Stimulated activated effector memory CD8-positive, alpha-beta T cell treated with anti-CD3 and anti-CD28 coated beads, Interleukin-12 subunit alpha, Interleukin-12 subunit beta, amount 100 ng/mL, for 72 hours (primary cell): ENCODE results near the gene ROS1.

Experiments
- ATAC-seq: fragments of 150-1000 bp; cut with Tn5 transposase; 2 replicates; pipeline ENCODE4 v1.10.0; 2021
- DNase-seq, 2 donors: peaks; one replicate each; pipeline ENCODE4 v3.0.0; 2021 to 2022; ENCODE audit warnings: low spot score in 2 of 2
- H3K27ac Mint-ChIP-seq: one replicate; pipeline ENCODE4 v1.8.0; 2022; ENCODE audit warnings: mild to moderate bottlenecking, mixed read lengths
- H3K36me3 Mint-ChIP-seq: one replicate; pipeline ENCODE4 v1.8.0; 2022; ENCODE audit warnings: mild to moderate bottlenecking, mixed read lengths
- H3K4me1 Mint-ChIP-seq: one replicate; pipeline ENCODE4 v1.8.0; 2022; ENCODE audit warnings: mixed read lengths
- H3K4me3 Mint-ChIP-seq: one replicate; pipeline ENCODE4 v1.8.0; 2022; ENCODE audit warnings: mild to moderate bottlenecking, mixed read lengths
- H3K9me3 Mint-ChIP-seq: one replicate; pipeline ENCODE4 v1.8.0; 2022; ENCODE audit warnings: mixed read lengths

Gene ROS1

GRCh38 chr6:117327149-117328004 lies 98.4 kb downstream of the ROS1 start:
- no peak for ATAC-seq
- H3K4me3 Mint-ChIP-seq, result no peak overlapping the region
- H3K36me3 Mint-ChIP-seq, result no peaks in the 10 kb centered on the region
- no peak overlapping the region for H3K27ac Mint-ChIP-seq
- no peak for DNase-seq
- no peaks in the 10 kb centered on the region for H3K4me1 Mint-ChIP-seq
- H3K9me3 Mint-ChIP-seq, result peaks cover under 1% of the 10 kb centered on the region

DNA sequence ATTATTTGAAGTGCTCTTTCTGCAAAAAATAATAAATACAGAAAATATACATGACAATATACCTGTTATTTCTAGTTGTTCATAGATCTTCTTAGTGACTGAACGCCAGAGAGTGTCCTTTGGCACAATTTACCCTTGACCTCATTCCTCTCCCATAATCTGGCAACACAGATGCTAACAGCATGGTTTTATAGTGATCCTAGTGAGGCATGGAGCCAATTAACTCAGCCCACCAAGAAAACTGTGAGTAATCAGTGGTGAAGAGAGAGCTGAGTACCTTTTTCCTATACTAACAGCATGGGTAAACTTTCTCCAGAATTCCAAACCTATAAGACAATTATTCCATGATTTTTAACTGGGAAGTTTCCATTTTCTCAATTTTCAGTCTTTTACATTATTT lies 99.3 kb downstream of the ROS1 start:
- no peaks in the 10 kb centered on the region for H3K9me3 Mint-ChIP-seq
- H3K4me3 Mint-ChIP-seq, result no peak overlapping the region
- no peak overlapping the region for H3K27ac Mint-ChIP-seq
- no peak for ATAC-seq
- no peaks in the 10 kb centered on the region for H3K36me3 Mint-ChIP-seq
- DNase-seq, result no peak
- no peaks in the 10 kb centered on the region for H3K4me1 Mint-ChIP-seq

DNA sequence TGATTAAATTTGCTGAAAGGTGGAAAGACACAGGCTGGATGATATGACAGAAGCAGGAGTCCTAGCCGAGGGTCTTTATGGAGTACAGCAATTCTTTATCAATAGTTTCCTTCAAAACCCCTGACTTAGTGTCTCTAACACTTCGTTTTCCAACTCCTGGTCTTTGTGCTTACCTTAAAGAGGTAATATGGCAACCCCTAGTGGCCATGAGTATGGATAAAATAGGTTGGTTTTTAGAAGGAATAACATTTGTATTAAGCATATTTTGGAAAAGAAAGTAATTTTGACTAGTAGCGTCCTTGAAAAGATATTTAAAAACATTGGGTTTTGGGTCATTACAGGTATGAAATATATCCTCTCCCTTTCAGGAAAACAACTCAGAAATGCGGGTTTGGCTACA lies 108.5 kb downstream of the ROS1 start:
- DNase-seq, result no peak
- ATAC-seq, result no peak
- Mint-ChIP-seq H3K4me1 (no peaks in the 10 kb centered on the region), H3K27ac (no peak overlapping the region), H3K4me3 (no peak overlapping the region), H3K9me3 (no peaks in the 10 kb centered on the region), H3K36me3 (no peaks in the 10 kb centered on the region)

- Mint-ChIP-seq H3K4me1 (no peaks in the 10 kb centered on the region), H3K9me3 (no peaks in the 10 kb centered on the region), H3K4me3 (no peak overlapping the region), H3K27ac (no peak overlapping the region), H3K36me3 (no peaks in the 10 kb centered on the region)
- ATAC-seq (no peak), DNase-seq (no peak)
These were observed 114.0 kb downstream of the ROS1 start for GRCh38 chr6:117311726-117312125.

DNA sequence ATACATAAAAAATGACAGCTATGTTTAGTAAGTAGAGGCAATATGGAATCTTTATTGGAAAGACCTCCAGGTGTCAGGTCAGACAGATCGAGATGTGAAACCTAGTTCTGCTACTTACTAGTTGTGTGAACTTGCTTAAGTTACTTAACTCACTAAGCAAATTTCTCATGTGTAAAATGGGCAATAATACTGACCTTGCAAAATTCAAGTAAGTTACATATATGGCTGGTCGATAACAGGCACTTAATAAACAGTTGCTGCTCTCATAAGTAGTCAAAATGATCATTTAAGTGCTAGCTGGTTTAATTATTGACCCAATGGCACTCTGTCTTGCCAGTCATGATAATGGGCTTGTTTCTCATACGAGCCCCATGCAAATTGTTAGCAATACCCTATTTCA lies 114.4 kb downstream of the ROS1 start:
- ATAC-seq, result no peak
- Mint-ChIP-seq H3K9me3 (no peaks in the 10 kb centered on the region), H3K36me3 (no peaks in the 10 kb centered on the region), H3K27ac (no peak overlapping the region), H3K4me1 (no peaks in the 10 kb centered on the region), H3K4me3 (no peak overlapping the region)
- DNase-seq, result no peak

- Mint-ChIP-seq H3K27ac (no peak overlapping the region), H3K4me1 (no peaks in the 10 kb centered on the region)
- no peak for DNase-seq
These were observed 116.1 kb downstream of the ROS1 start for GRCh38 chr6:117309611-117310010.

DNA sequence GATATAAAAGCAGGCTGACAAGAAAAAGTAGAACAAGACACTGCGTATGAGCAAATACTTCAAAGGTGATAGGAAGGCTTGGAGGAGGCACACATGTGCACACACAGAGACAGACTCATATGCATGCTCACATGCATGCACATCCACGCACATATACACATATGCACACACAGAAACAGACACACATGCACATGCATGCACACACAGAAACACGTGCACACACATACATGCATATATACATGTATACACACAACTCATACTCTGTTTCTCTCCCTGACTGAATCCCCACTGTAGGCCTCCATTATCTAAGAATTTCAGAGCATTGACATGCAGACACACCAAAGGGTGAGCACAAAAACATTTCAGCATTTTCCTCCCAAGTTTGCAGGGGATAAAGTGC lies 116.7 kb downstream of the ROS1 start:
- Mint-ChIP-seq H3K27ac (no peak overlapping the region), H3K36me3 (no peaks in the 10 kb centered on the region), H3K9me3 (no peaks in the 10 kb centered on the region), H3K4me1 (no peaks in the 10 kb centered on the region), H3K4me3 (no peak overlapping the region)
- DNase-seq (no peak), ATAC-seq (no peak)

More at GRCh38 chr6:117309611-117310010, 116.1 kb downstream of the ROS1 start:
- Mint-ChIP-seq H3K36me3 (no peaks in the 10 kb centered on the region), H3K9me3 (no peaks in the 10 kb centered on the region), H3K4me3 (no peak overlapping the region)
- no peak for ATAC-seq

GRCh38 chr6:117307655-117308054 lies 118.1 kb downstream of the ROS1 start:
- H3K4me1 Mint-ChIP-seq, result no peaks in the 10 kb centered on the region
- DNase-seq (no peak), ATAC-seq (no peak)
- H3K9me3 Mint-ChIP-seq, result no peaks in the 10 kb centered on the region
- no peak overlapping the region for H3K4me3 Mint-ChIP-seq
- no peak overlapping the region for H3K27ac Mint-ChIP-seq
- no peaks in the 10 kb centered on the region for H3K36me3 Mint-ChIP-seq

GRCh38 chr6:117306227-117306790 lies 119.4 kb downstream of the ROS1 start:
- Mint-ChIP-seq H3K9me3 (no peaks in the 10 kb centered on the region), H3K27ac (no peak overlapping the region), H3K36me3 (no peaks in the 10 kb centered on the region), H3K4me3 (no peak overlapping the region), H3K4me1 (no peaks in the 10 kb centered on the region)
- peak; percentile 37 for ATAC-seq
- no peak for DNase-seq

DNA sequence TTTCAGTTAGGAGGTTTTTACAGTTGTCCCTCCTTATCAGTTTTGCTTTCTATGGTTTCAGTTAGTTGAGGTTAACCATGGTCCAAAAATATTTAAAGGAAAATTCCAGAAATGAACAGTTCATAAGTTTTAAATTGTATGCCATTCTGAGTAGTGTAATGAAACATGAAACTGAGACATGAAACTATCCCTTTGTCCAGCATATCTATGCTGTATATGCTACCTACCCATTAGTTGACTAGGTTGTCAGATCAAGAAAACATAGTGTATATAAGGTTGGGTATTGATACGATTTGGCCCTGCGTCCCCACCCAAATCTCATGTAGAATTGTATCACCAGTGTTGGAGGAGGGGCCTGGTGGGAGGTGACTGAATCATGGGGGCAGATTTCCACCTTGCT lies 121.3 kb downstream of the ROS1 start:
- Mint-ChIP-seq H3K9me3 (no peaks in the 10 kb centered on the region), H3K36me3 (no peaks in the 10 kb centered on the region), H3K4me3 (no peak overlapping the region)

GRCh38 chr6:117303323-117303722 lies 122.4 kb downstream of the ROS1 start:
- no peaks in the 10 kb centered on the region for H3K9me3 Mint-ChIP-seq

More for the DNA sequence above, 121.3 kb downstream of the ROS1 start:
- ATAC-seq (no peak), DNase-seq (no peak)
- H3K4me1 Mint-ChIP-seq, result no peaks in the 10 kb centered on the region
- no peak overlapping the region for H3K27ac Mint-ChIP-seq

GRCh38 chr6:117298941-117299340 lies 126.8 kb downstream of the ROS1 start:
- Mint-ChIP-seq H3K27ac (no peak overlapping the region), H3K4me3 (no peak overlapping the region), H3K4me1 (no peaks in the 10 kb centered on the region), H3K36me3 (no peaks in the 10 kb centered on the region), H3K9me3 (no peaks in the 10 kb centered on the region)
- ATAC-seq, result no peak
- no peak for DNase-seq

More at GRCh38 chr6:117303323-117303722, 122.4 kb downstream of the ROS1 start:
- no peak overlapping the region for H3K27ac Mint-ChIP-seq
- ATAC-seq (no peak), DNase-seq (no peak)
- H3K4me3 Mint-ChIP-seq, result no peak overlapping the region
- H3K36me3 Mint-ChIP-seq, result no peaks in the 10 kb centered on the region
- H3K4me1 Mint-ChIP-seq, result no peaks in the 10 kb centered on the region

DNA sequence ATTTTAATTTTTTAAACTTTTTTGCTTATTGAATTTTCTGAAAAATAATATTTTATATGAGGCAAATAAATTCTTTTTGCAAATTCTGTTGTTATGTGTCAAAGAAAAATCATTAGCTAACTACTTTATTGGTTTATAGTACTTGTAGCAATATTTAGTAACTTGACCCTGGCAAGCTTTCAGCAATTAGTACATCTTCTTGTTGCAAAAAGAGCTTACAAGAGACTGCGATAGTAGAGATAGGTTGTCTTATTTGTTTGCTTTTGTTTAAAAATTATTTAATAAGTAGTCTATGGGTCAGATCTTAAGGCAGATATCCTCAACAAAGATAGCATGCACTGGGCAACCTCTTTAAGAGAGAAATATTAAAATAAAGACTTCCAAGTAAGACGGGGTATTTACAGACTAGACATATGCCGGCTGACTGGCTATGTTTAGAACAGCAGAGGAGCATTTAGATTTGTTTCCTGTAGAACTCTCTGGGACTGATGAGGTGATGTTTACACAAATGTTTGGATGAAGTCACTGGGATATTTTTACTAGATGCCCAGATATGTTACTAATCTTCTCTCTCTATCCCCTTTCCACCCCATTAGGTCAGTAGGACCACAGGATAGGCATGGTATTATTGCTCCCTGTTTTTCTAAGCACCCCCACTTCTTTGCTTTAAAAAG lies 135.4 kb downstream of the ROS1 start:
- Mint-ChIP-seq H3K4me3 (no peak overlapping the region), H3K27ac (no peak overlapping the region), H3K4me1 (no peaks in the 10 kb centered on the region), H3K36me3 (no peaks in the 10 kb centered on the region), H3K9me3 (peaks cover 7% of the 10 kb centered on the region)
- no peak for DNase-seq
- no peak for ATAC-seq

DNA sequence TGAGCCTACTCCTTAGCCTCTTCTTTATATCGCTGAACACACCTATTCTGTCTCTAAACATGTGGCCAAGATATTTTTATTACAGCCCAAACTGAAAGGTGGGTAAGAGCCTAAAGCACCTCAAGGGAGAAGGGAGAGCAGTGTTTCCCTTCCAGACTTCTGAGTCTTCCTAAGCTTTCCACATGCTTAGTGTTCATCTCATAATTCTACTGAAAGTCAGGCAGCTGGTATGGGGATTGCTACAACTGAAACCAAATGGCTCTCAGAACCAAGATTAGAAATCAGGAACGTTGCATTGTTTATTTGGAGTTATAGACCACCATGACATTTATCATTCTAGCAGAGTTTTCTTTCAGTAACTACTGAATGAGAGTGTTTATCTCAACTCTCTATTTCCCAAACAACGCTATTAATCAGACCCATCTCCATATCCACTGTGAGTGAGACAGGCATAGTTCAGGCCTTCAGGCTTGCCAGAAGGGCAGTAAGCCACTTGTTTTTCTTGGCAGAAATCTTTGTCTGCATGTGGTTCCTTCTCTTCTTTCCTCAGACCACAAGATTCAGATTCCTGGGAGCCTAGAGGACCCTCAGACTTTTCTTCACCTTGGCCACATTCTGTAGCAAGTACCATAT lies 137.5 kb downstream of the ROS1 start:
- no peak overlapping the region for H3K4me3 Mint-ChIP-seq
- no peaks in the 10 kb centered on the region for H3K4me1 Mint-ChIP-seq
- no peak for DNase-seq
- no peak overlapping the region for H3K27ac Mint-ChIP-seq
- peaks cover 7% of the 10 kb centered on the region for H3K9me3 Mint-ChIP-seq
- H3K36me3 Mint-ChIP-seq, result no peaks in the 10 kb centered on the region
- ATAC-seq, result no peak

- H3K36me3 Mint-ChIP-seq, result no peaks in the 10 kb centered on the region
- no peaks in the 10 kb centered on the region for H3K4me1 Mint-ChIP-seq
- ATAC-seq, result no peak
- DNase-seq, result no peak
- H3K9me3 Mint-ChIP-seq, result no peaks in the 10 kb centered on the region
- no peak overlapping the region for H3K27ac Mint-ChIP-seq
- H3K4me3 Mint-ChIP-seq, result no peak overlapping the region
These were observed 144.8 kb downstream of the ROS1 start for GRCh38 chr6:117280922-117281321.
